Measurements from ENCODE around the gene VSTM2B. TPM values are rescaled to one million over a fixed set of nuclear protein-coding genes. Genes with fewer than 3 reads are reported as not detected.

The VSTM2B gene
- total RNA-seq, 1 donor from 2014 or later = not detected

DNA sequence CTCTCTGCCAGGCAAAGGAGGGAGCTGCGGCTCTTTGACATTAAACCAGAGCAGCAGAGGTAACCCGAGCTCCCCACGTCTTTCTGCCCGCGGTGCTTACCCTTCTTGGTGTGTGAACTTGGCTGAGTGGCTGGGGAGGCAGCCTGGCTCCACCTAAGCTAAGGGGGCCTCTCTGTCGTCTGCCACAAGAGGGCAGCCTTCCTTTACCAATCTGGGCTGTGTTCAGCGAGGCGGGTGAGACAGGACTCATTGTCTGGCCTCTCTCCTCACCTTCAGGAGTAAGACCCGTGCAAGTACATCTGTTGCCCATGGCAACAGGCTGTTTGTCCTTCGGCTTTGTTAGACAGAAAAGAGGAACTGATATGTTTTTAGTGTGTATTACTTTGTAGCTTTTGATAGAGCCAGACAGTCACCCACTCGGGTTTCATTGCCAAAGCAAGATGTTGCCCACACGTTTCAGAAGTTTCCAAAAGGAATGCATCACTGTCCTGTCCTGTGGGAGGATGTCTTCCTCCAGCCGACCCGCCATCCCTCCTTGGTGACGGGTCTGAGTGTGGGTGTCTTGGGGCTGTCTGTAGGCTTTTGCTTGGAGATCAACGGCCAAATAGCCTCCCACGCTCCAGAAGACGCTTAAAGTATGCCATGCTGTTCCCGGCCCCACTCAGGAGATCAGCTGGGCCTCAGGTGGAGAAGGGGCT is 84.9 kb downstream of the VSTM2B start:
- no peak for DNase-seq (ENCODE audit: low read depth)
- TF ChIP-seq, protein P1, sequence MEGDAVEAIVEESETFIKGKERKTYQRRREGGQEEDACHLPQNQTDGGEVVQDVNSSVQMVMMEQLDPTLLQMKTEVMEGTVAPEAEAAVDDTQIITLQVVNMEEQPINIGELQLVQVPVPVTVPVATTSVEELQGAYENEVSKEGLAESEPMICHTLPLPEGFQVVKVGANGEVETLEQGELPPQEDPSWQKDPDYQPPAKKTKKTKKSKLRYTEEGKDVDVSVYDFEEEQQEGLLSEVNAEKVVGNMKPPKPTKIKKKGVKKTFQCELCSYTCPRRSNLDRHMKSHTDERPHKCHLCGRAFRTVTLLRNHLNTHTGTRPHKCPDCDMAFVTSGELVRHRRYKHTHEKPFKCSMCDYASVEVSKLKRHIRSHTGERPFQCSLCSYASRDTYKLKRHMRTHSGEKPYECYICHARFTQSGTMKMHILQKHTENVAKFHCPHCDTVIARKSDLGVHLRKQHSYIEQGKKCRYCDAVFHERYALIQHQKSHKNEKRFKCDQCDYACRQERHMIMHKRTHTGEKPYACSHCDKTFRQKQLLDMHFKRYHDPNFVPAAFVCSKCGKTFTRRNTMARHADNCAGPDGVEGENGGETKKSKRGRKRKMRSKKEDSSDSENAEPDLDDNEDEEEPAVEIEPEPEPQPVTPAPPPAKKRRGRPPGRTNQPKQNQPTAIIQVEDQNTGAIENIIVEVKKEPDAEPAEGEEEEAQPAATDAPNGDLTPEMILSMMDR (conservative IDR thresholded peaks at IDR 0.05; ENCODE audit: low read depth, low read length) = peak; percentile 90
- no peak overlapping the region for H3K4me3 ChIP-seq (ENCODE audit: low read depth, low read length)

DNA sequence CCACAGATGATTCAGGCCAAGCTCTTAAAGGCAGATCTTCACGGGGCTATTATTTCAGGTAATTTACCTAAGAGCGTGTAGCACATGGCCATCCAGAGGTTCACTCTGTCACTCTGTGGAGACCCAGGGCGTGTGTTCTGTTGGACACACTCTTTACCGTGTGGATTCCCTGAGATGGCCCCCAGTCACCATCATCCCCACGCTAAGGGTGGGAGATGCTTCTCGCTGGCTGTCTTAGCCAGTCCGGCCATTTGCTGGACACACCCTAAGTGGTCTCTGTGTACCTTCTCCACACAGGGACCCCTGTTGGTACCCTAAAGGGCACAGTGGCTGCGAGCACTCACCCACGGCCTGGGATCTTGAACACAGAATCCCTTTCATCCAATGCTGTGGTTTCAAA is 86.3 kb downstream of the VSTM2B start:
- H3K4me3 ChIP-seq (ENCODE audit: low read depth, low read length) = no peak overlapping the region
- no peak for DNase-seq (ENCODE audit: low read depth)
- TF ChIP-seq, protein P1 (conservative IDR thresholded peaks at IDR 0.05; ENCODE audit: low read depth, low read length) = no peak

DNA sequence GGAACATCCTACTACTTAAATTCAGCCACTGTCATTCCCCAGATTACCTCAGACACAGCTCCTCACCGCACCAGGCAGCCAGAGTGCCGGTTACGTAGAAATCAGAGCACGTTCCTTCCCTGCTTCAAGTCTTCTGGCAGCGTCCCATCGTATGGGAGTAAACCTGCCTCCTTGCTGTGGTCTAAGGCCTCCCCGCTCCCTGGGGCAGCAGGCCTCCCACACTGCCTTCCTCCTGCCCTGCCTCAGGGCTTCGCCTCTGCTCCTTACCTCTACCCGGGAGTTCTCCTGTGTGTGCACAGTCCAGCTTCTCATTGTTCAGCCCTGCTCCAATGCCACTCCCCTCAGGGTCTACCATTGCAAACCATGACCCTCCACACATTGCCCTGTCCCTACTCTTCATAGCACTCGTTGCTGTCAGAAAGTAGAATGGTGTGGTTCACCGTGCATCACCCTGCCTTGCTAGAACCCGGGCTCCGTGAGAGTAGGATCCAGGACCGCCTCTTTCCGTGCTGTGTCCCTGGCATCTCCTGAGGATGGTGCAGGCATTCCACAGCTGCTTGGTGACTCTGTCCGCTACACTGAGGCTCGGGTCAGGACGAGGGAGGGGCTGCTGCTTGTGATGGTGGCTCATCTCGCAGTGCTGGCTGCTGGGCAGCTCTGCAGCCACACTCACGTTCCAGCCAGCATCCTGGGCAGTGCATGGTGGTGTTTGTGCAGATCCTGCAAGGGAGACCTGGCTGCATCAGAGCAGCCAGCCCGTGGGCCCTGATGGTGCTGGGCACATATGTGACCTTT is 87.2 kb downstream of the VSTM2B start:
- H3K4me3 ChIP-seq (ENCODE audit: low read depth, low read length) = no peak overlapping the region
- TF ChIP-seq, protein P1 (conservative IDR thresholded peaks at IDR 0.05; ENCODE audit: low read depth, low read length) = no peak
- no peak for DNase-seq (ENCODE audit: low read depth)

DNA sequence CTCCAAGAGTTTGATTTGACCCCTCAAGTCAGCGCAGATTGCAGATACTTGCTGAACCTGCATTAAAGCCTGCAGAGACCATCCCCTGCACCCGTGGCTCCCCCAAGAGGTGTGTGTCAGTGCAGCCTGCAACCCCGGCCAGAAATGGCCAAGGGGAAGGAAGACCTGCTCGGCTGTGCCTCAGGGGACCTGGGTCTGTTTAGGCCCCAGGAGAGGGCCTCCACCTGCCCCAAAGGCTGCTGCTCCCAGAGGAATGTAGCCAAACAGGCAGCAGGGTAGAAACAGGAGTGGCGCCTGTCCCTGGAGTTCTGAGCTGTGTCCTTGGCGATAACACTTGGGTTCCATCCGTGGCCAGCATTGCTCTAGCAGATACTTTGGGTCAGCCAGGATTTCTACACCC is 88.3 kb downstream of the VSTM2B start:
- no peak for DNase-seq (ENCODE audit: low read depth)
- H3K4me3 ChIP-seq (ENCODE audit: low read depth, low read length) = no peak overlapping the region
- TF ChIP-seq, protein P1 (conservative IDR thresholded peaks at IDR 0.05; ENCODE audit: low read depth, low read length) = no peak

Other genes with a start within 250 kb of the VSTM2B start
- gene POP4, start 80.3 kb downstream of the VSTM2B start, total RNA-seq = 53.5 and 76.3 TPM in 2 replicates
- 10.4 and 16.3 TPM in 2 replicates for gene PLEKHF1, start 139.5 kb downstream of the VSTM2B start, total RNA-seq
- gene C19orf12, start 189.3 kb downstream of the VSTM2B start, total RNA-seq = 24.9 and 31.2 TPM in 2 replicates